Vagina (tissue), 2 donors: Measurements from ENCODE around the gene MARF1. TPM values are rescaled to one million over a fixed set of nuclear protein-coding genes. Genes with fewer than 3 reads are reported as not detected.

ENCODE experiments used
- DNase-seq, 2 donors: peaks; one replicate each; pipeline ENCODE4 v3.0.0-alpha.2; 2017; ENCODE audit errors: extremely low spot score in 2 of 2
- H3K27ac ChIP-seq: fragments of 200-600 bp; sonication (generic); one replicate; pipeline ENCODE4 v1.5.1; 2019
- H3K27me3 ChIP-seq: fragments of 200-600 bp; sonication (generic); one replicate; pipeline ENCODE4 v1.5.1; 2019
- H3K36me3 ChIP-seq, 2 donors: fragments of 200-600 bp; sonication (generic); one replicate each; pipeline ENCODE4 v1.5.1; 2017 to 2019
- H3K4me1 ChIP-seq: fragments of 200-600 bp; sonication (generic); one replicate; pipeline ENCODE4 v1.5.1; 2019
- H3K4me3 ChIP-seq, 2 donors: fragments of 200-600 bp; sonication (generic); 1 replicate in 1 of 2; 2 replicates in 1 of 2; pipeline ENCODE4 v1.5.1; 2016 to 2019
- H3K9me3 ChIP-seq: fragments of 200-600 bp; sonication (generic); one replicate; pipeline ENCODE4 v1.5.1; 2019
- CTCF ChIP-seq, 3 experiments: fragments of 450-650 bp in 2 of 3; fragments of 200-600 bp in 1 of 3; sonication (generic) in 1 of 3; IDR thresholded peaks; one replicate each; pipeline ENCODE4 v1.5.1; 2017 to 2019; ENCODE audit warnings: antibody characterized with exemption in 3 of 3, mild to moderate bottlenecking in 2 of 3, moderate library complexity in 2 of 3
- POLR2A ChIP-seq, 2 donors: fragments of 450-650 bp; IDR thresholded peaks; one replicate each; pipeline ENCODE4 v1.6.1; 2017; ENCODE audit warnings: antibody characterized with exemption in 2 of 2, mild to moderate bottlenecking in 2 of 2, moderate library complexity in 2 of 2
- POLR2AphosphoS5 ChIP-seq, 2 donors: sonication (generic); formaldehyde crosslinking; IDR thresholded peaks; one replicate each; pipeline ENCODE4 v1.9.0; 2017; ENCODE audit warnings: antibody characterized with exemption in 2 of 2, mild to moderate bottlenecking in 2 of 2, low read depth in 1 of 2; ENCODE audit not compliant: insufficient read depth in 1 of 2
- intact Hi-C: fragments of 100-400 bp; cut with DNase I; formaldehyde crosslinking; loops from one replicate; pipeline ENCODE4 v1.15.1; 2023
- total RNA-seq: library from RNA; depleted of rRNA; stranded (reverse); fragments of >200 nt; gene quantifications from one replicate; pipeline ENCODE4 v1.2.3, GENCODE V29; 2016

Gene MARF1
- total RNA-seq, 1 donor from 2014 or later: 39.0 TPM

- intact Hi-C loops: no loop called here
- DNase-seq: no peak
- Histone ChIP-seq H3K4me3 (no peak overlapping the region), H3K27ac (no peak overlapping the region), H3K9me3 (no peaks in the 10 kb centered on the region), H3K36me3 (peaks cover 0 to 50% of the 10 kb centered on the region in 2 donors), H3K27me3 (no peaks in the 10 kb centered on the region), H3K4me1 (peaks cover 38% of the 10 kb centered on the region)
- TF ChIP-seq CTCF (IDR thresholded peaks at IDR 0.05) (no peak), POLR2AphosphoS5 (IDR thresholded peaks at IDR 0.05; ENCODE audit: insufficient read depth in 1 of 2, low read depth in 1 of 2) (no peak), POLR2A (IDR thresholded peaks at IDR 0.05) (no peak)
These were observed 3.8 kb downstream of the MARF1 start for GRCh38 chr16:15639061-15639568.

DNA sequence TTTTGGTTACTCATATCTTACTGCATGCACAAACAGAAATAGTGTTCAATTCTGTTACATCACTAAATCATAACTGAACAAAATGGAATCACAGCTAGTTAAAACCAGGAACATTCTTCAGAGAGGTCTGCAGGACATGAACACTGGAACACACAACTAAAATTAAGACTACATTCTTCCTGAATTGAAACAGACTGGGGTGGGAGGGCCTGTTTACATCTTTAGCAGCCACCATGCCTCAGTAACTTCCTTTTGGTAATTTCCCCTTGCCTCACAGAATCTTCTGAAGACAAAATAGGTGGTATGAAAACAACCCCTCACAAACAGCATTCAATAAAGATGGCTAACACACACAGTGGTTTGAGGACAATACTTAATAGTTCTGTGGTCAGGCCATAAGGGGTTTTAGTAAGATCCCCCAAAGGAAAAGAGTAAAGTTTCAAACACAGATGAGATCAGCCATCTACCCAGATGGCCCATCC is 6.5 kb downstream of the MARF1 start:
- Histone ChIP-seq H3K4me1 (peaks cover 21% of the 10 kb centered on the region), H3K27me3 (no peaks in the 10 kb centered on the region), H3K9me3 (no peaks in the 10 kb centered on the region), H3K36me3 (peaks cover 0 to 75% of the 10 kb centered on the region in 2 donors), H3K4me3 (no peak overlapping the region), H3K27ac (no peak overlapping the region)
- intact Hi-C loops: no loop called here
- DNase-seq: no peak
- no peak for TF ChIP-seq CTCF (IDR thresholded peaks at IDR 0.05)
- no peak for TF ChIP-seq POLR2AphosphoS5 (IDR thresholded peaks at IDR 0.05; ENCODE audit: insufficient read depth in 1 of 2, low read depth in 1 of 2)
- TF ChIP-seq POLR2A (IDR thresholded peaks at IDR 0.05): no peak

DNA sequence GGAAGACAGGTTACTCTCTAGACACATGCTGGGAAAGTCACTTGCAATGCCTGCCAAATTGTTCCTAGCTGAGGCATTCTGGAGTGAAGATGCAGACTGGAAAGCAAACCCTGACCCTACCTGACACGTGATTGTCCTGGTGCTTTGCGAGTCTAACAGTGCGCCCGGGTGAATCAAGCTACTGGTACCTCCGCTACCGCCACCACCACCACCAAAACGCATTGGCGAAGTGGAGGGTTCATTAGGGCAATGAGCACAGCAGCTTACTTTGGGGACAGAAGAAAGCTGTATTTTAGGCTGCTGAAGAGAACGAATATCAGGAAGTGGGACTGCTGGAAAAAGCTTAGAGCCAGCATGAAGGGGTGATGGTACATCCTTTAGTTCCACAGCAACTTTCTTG is 7.0 kb downstream of the MARF1 start:
- intact Hi-C loops: no loop called here
- no peak overlapping the region for H3K4me3 ChIP-seq
- peaks cover 16% of the 10 kb centered on the region for H3K4me1 ChIP-seq
- H3K27ac ChIP-seq: no peak overlapping the region
- peaks cover 0 to 80% of the 10 kb centered on the region in 2 donors for H3K36me3 ChIP-seq
- no peak for DNase-seq
- H3K9me3 ChIP-seq: no peaks in the 10 kb centered on the region
- H3K27me3 ChIP-seq: no peaks in the 10 kb centered on the region
- TF ChIP-seq POLR2A (IDR thresholded peaks at IDR 0.05) (no peak), CTCF (IDR thresholded peaks at IDR 0.05) (no peak), POLR2AphosphoS5 (IDR thresholded peaks at IDR 0.05; ENCODE audit: insufficient read depth in 1 of 2, low read depth in 1 of 2) (no peak)

DNA sequence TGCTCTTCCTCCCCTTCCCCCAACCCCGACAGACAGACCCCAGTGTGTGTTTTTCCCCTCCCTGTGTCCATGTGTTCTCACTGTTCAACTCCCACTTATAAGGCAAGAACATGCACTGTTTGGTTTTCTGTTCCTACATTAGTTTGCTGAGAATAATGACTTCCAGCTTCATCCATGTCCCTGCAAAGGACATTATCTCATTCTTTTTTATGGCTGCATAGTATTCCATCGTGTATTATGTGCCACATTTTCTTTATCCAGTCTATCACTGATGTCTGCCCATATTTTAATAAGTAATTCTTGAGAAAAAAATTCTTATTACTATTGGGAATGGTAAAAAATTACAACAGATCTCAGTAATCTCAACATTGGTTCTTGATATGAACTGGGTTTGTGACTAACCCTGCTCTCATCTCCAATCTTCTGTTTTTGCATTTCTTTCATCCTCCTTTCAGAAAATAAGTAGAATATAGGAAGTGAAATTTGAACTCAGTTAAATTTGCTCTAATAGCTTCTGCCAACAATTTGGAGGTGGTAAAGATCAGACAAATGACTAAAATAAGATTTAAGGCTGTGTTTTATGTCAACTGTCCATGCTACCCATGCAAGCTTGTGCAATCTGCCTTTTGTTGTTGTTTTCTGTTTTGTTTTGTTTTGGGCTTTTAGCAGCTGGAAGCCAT is 11.1 kb downstream of the MARF1 start:
- intact Hi-C loops: no loop called here
- Histone ChIP-seq H3K36me3 (peaks cover 0 to 78% of the 10 kb centered on the region in 2 donors), H3K9me3 (no peaks in the 10 kb centered on the region), H3K4me1 (peaks cover 5% of the 10 kb centered on the region), H3K27ac (no peak overlapping the region), H3K4me3 (no peak overlapping the region), H3K27me3 (no peaks in the 10 kb centered on the region)
- no peak for DNase-seq
- no peak for TF ChIP-seq POLR2AphosphoS5 (IDR thresholded peaks at IDR 0.05; ENCODE audit: insufficient read depth in 1 of 2, low read depth in 1 of 2)
- no peak for TF ChIP-seq CTCF (IDR thresholded peaks at IDR 0.05)
- TF ChIP-seq POLR2A (IDR thresholded peaks at IDR 0.05): no peak

DNA sequence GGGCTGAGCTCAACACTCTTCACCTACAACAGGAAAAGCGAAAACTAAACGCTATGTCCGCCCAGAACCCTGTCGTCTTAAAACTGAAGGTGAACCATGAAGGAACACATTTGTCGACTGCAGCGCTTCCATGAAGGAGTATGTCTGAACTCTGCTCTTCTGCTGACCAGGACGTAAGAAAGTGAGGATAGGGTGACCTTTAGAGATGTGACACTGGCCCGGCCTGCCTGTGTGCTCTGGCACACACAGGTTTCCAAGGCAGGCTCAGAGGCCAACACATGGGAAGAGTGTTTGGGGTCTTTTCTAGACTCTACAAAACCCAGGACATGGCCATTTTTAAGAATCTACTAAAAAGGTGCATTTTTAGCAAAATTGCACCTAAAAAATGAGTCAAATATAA is 21.1 kb downstream of the MARF1 start:
- Histone ChIP-seq H3K9me3 (no peaks in the 10 kb centered on the region), H3K36me3 (peaks cover 3 to 91% of the 10 kb centered on the region in 2 donors), H3K4me1 (no peaks in the 10 kb centered on the region), H3K27ac (no peak overlapping the region), H3K27me3 (no peaks in the 10 kb centered on the region), H3K4me3 (no peak overlapping the region)
- TF ChIP-seq POLR2A (IDR thresholded peaks at IDR 0.05) (no peak), CTCF (IDR thresholded peaks at IDR 0.05) (no peak), POLR2AphosphoS5 (IDR thresholded peaks at IDR 0.05; ENCODE audit: insufficient read depth in 1 of 2, low read depth in 1 of 2) (no peak)
- no peak for DNase-seq
- intact Hi-C loops: no loop called here
